Suprapubic skin (tissue), 4 donors: ENCODE results near the gene CELA2A.

Experiments used
- CTCF ChIP-seq, 2 donors: fragments of 200-600 bp in 1 of 2; fragments of 450-650 bp in 1 of 2; sonication (generic) in 1 of 2; IDR thresholded peaks; one replicate each; pipeline ENCODE4 v1.5.1; 2016 to 2019; ENCODE audit warnings: antibody characterized with exemption in 2 of 2, mild to moderate bottlenecking in 1 of 2, moderate library complexity in 1 of 2
- POLR2A ChIP-seq, 2 donors: fragments of 450-650 bp; IDR thresholded peaks; one replicate each; pipeline ENCODE4 v1.6.1; 2017; ENCODE audit warnings: antibody characterized with exemption in 2 of 2, mild to moderate bottlenecking in 2 of 2, moderate library complexity in 2 of 2
- POLR2AphosphoS5 ChIP-seq, 3 donors: sonication (generic); formaldehyde crosslinking; IDR thresholded peaks; one replicate each; pipeline ENCODE4 v1.6.1; 2017; ENCODE audit warnings: antibody characterized with exemption in 3 of 3

GRCh38 chr1:15427280-15427666 is 29.3 kb upstream of the CELA2A start:
- no peak for TF ChIP-seq POLR2A (IDR thresholded peaks at IDR 0.05)
- TF ChIP-seq CTCF (IDR thresholded peaks at IDR 0.05) = no peak
- no peak for TF ChIP-seq POLR2AphosphoS5 (IDR thresholded peaks at IDR 0.05)
